ENCODE data around the gene SMNDC1.

The SMNDC1 gene

DNA sequence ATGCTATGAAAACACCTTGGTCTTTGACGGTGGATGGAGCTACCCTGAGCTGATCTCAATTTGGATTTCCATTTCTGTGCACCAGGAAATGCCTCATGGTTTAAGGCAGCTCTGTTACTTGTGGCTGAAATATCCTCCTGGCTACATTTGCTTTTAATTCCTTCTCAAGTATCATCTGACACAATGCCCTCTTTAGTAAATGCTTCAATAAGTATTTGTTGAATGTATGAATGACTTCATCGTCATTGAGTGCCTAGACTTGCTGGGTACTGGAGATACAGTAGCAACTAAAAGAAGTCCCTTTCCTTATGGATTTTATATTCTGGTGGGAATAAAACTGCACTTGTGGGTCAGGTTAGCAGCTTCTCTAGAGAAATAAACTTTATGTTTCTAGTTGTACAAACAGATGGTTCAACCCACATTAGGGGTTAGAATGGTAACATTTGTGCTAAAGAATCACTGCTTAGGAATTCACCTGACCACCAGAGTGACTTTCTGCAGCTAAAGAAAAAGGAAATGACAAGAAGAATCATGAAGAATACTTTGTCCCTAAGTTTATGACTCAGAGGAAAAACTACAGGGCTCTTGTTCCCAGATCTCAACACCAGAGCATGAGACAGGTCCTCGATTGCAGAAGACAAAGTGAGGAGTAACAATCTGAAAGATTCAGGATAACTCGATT, 21.8 kb upstream of the SMNDC1 start:
- DNase-seq, result no peak

DNA sequence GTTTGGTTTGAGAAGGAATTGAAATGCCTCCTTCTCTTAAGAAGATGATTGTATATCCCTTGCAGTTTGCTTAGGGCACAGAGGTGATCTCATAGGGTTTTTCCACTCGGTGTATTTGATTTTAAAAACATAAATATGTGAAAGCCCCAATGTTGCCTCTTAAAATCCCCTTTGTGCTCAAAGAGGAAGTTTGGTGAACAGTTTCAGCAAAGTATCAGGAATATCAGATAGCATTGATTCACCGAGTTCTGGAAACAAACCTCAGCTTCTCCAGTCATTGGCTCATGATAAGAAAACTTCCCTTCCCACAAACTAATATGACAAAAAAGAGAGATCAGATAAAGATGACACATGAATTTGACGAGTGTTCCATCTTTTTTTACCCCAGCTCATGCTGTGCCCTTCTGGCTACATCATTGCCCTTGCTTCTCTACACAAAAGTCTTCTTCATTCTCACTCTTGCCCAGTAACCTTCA, 20.1 kb upstream of the SMNDC1 start:
- DNase-seq, result no peak

DNA sequence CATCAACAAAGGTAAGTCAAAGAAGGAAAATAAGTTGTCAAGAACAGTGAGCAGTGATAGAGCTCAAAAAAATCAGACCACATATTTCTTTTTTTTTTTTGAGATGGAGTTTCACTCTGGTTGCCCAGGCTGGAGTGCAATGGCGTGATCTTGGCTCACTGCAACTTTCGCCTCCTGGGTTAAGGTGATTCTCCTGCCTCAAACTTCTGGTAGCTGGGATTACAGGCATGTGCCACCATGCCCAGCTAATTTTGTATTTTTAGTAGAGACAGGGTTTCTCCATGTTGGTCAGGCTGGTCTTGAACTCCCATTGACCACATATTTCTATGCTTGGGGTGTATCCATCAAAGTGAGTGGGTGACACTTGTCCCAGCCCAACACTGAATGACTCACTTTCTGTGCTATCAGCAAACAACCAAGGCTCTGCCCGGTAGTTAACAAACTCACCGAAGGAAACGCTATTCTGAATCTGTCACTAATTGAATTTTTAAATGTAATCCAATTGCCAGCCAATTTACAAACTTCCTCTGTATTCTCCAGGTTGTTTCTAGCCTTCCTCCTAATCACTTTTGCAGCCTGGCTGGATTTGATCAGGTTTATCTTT, 19.6 kb upstream of the SMNDC1 start:
- DNase-seq, result no peak

DNA sequence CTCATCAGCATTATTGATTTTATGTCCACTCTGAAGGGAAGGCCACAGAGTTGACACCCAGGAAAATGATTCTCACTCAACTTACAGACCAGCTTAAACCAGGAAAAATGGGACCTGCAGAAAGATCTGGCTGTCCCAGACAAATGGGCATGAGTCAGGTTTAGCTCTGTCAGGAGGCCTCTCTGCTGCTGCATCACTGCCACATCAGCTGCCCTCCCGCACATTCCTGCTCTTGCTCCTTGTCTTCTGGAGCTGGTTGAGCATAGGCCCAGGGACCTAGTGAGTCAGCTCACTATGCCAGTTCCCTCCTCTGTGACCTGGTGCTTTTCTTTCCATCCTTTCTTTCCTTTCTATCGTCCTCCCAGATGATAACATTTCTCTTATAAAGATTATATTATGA, 18.8 kb upstream of the SMNDC1 start:
- DNase-seq, result no peak

DNA sequence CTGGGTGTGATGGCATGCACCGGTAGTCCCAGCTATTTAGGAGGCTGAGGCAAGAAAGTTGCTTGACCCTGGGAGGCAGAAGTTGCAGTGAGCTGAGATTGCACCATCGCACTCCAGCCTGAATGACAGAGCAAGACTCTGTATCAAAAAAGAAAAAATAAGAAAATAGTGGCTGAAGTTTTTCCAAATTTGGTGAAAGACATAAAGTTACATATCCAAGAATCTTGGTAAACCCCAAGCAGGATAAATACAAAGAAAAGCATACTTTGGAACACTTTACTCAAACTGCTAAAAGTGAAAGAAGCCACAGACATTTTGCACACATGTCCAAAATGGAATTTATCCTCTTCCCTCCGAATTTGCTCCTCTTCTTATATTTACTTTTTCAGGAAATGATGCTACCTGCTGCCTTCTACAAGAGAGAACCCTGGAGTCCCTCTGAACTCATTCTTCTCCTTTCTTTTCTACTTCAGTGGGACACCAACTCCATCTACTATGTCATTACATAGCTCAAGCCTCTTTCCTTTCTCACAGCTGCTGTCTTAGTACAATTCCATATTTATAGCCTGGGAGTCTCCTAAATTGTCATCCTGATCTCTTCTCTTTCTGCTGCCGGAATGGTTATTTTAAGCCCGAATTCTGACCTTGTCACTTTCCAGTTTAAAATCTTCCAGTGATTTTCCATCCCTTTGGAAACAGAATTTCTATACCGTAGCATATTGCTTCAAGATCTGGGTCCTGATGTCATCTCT, 17.3 kb upstream of the SMNDC1 start:
- DNase-seq, result no peak

DNA sequence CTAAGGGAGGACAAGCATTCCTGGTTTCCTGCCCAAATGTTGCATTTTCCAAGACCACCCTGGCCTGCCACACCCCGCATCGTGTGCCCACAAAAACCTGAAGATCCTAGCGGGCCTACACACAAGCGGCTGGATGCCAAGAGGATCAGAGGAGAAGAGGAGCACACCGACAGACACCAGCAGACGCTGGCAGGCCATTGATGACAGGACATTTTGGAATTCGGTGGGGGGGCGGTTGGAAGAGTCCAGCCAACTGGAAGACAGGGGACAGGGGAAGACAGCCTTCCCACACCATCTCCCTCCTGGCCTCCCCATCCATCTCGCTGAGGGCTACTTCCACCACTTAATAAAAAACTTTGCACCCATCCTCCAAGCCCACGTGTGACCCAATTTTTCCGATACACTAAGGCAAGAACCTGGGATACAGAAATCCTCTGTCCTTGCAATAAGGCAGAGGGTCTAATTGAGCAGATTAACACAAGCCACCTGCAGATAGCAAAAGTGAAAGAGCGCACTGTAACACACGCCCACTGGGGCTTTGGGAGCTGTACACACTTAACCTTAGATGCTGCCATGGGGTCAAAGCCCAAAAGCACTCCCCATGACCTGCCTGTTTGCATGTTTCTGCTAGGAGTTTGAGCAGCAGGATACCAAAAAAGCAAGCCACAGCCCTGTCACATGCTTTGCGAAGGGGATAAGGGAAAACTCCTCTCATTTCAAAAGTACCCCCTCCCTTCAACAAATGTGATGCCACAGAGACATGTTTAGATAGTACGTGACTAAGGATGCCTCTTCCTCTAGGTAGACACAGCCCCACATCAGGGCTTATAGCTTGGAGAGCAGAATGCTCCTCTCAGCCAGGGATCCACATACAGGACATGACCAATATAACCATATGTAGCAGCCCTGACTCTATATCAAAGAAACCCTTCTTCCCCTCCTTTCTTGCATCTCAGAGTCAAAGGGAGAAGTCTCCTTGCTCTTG, 13.4 kb upstream of the SMNDC1 start:
- no peak for DNase-seq

DNA sequence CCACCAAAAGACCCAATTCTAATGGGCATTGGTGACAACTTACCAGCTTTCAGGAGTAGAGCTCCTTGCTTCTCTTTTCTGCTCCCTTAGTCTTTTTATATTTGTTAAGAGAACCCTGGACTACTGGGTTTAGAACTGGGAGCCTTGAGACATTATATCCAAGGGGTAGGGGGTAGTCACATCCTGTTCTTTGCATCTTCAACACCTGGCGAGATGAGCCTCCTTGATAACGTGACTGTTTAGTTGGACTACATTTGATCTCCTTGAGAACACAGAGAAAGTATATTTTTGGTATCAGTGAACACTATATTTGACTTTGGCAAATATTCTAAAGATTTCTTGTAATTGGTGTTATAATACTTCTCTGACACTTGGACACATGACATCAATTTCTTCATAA, 9.0 kb upstream of the SMNDC1 start:
- no peak for DNase-seq

DNA sequence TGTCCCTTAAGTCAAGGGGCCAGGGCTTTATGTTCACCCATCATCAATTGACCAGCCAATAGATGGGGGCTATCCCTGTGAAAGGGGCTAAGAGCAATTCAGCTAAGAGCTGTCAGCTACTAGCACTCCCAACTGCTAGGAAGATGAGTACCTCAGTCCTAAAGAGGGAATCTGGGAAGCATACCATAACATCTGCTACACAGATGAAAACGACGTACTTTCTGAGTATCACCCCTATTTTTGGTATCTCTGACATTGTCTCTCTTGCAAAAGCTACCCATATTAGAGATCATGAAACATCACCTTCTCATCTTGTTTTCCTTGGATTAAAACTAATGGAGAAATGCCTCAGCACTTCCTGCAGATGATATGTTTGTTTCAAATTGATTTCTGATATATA, 7.5 kb upstream of the SMNDC1 start:
- no peak for DNase-seq

DNA sequence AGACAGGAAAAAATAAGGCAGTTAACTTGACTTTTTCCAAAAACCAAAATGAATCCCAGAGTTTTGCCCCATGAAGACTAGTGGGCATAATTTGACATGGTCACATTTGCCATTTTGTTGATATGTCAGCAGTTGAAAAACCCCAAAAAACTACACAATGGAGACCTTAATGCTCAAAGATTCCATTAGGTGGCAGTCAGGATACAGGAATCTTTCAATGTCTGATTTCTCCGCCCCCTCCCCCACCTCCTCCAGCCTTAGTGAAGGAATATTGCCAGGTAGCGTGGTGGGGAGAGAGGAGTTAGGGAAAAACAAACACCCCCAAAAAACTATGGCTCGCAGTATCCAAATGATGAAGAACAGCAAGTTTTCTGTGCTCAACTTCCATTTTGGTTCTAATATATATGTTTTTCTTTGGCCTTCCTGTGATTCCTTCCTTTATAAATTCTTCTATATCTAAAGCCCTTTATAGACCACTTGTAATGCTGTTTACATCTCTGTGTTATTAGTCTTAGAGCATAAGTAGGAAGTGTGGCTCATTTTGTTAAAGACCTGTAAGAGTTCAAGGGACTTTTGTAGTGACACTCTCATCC, 6.7 kb upstream of the SMNDC1 start:
- peak; percentile 35 for DNase-seq

DNA sequence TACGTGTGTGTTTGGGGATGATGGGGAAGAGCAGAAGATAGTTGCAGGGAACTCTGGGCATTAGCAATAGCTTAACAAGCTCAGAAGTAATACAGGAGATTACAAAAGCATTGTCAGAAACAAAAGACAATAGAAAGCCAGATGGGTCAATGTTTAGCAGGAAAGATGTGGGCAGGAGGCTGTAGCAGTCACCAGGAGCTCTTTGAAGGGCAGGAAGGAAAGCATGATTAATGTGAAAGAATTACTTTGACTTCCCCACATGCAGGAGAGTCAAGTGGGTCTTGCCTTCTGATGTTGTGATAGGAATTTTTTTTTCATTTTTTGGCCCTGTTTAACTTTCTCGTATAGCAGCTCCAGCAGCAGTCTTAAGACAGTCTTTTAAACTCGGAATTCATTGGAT, 6.0 kb upstream of the SMNDC1 start:
- DNase-seq, result no peak

DNA sequence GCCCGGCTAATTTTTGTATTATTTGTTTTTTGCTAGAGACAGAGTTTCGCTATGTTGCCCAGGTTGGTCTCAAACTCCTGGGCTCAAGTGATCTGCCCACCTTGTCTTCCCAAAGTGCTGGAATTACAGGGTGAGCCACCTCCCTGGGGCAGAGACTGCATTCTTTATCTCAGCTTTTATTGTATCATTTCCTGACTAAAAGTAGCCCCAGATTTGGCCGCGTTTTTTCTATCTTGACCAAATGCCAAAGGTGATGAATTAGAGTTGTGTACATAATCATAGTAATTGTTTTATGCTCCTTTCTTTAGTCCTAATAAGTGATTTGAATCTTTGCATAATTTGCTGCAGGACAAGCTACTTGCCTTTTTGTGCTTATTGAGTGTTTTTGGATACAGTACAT, 3.1 kb upstream of the SMNDC1 start:
- no peak for DNase-seq

DNA sequence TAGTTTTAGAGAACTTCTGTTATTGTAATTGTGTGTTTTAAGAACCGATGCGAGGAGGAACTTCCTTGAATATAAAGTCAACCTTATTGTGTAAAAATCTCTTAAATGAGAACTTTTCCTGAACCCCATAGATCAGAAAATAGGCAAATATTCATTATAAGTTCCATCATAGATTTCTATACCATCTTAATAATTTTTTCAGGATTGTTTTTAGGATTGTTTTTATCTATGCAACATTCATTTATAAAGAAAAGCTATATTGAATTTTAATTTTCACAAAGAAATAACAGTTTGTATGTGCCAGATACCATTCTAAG, 1.7 kb upstream of the SMNDC1 start:
- DNase-seq, result no peak

DNA sequence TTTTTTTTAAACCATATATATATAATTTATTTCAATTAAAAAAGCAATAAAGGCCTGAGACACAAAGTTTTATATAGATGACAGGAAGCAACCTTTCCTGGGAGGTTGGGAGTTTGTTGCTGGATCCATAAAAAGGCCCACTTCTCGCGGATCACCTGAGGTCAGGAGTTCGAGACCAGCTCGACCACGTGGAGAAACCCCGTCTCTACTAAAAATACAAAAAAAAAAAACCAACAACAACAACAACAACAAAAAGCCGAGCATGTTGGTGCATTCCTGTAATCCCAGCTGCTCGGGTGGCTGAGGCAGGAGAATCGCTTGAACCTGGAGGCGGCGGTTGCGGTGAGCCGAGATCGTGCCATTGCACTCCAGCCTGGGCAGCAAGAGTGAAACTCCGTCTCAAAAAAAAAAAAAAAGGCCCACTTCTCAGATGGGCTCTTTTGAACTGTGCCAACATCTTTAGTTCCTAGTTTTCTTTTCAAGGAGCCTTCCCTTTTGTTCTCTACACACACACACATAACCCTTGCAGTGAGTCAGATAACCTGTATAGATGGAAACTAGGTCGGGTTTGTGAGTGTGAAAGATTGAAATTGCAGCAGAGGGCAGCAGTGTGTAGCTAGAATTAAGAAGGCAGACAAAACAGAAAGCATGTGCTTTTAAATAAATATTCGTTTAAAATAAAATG, 1.2 kb upstream of the SMNDC1 start:
- DNase-seq, result peak; percentile 18

DNA sequence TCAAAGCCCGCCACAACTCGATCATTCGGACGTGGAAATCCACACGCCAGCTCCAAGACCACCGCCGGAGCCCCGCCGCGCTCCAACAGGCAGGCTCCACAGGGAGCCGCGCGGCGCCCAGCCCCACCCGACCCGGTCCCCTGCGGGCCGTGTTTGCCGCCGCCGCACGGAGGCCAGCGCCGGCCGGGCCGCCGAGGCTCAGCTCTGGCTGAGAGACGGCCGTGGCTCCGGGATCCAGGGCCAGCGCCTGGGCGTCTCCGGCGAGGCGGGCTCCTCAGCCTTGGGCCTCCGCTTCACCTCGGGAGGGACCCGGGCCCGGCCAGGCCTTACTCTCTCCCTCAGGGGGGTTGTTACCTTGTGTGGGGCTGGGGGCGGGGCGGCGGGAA, 333 bp downstream of the SMNDC1 start:
- no peak for DNase-seq

DNA sequence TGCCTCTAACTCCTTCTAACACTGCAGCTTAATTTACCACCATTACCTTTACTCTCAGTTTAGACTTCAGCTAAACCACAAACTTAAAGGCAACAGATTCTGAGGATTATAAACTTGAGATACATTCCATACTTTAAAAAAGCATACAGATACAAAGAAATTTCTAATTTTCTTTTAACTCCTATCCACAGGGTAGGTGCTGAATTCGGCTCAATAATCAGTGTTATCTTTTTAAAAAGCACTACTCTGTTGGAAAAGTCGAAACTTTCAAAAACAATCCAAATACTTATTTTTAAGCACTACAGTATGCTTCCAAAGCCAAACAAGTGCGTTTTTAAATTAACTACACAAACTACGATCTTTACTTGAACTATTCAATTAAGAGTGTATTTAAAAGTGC, 1.0 kb downstream of the SMNDC1 start:
- DNase-seq, result no peak

DNA sequence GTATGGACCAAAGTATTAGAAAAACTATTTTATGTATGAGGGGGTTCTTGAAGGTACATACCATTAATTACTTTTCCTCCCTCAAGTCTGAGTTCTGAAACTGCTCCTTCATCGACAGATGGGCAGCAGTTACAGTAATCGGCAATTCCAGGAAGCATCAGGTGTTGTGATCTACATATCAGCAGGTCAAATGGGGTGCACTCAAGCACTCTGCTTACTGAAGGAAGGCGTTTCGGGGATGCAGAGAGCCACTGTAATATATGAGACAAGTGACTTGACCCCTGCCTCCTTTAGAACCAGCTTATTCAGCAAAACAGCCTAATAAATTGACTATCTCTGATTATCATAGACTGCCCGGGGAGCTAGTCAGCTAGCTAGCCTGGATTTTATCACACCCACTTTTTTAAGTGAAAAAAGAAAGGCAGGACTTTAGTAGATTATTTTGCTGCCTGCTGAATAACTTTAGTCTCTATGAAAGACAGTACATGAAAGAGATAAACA, 4.2 kb downstream of the SMNDC1 start:
- DNase-seq, result no peak

DNA sequence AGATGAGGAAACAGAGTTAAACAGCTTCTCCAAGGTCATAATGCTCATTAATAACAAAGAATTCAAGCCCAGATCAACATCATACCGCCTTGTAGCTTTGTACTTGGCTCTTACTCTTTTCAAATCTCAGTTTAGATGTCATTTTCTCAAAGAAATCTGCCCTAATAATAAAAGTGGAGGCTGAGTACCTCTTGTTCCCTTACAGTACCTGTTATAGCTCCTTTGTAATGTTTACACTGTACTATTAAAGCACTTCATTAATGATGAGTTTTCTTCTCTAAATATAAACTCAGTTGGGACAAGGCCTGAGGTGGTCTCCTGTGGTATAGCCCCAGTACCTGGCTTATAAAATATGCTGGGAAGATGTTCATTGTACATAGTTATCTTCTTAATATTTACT, 7.8 kb downstream of the SMNDC1 start:
- no peak for DNase-seq

DNA sequence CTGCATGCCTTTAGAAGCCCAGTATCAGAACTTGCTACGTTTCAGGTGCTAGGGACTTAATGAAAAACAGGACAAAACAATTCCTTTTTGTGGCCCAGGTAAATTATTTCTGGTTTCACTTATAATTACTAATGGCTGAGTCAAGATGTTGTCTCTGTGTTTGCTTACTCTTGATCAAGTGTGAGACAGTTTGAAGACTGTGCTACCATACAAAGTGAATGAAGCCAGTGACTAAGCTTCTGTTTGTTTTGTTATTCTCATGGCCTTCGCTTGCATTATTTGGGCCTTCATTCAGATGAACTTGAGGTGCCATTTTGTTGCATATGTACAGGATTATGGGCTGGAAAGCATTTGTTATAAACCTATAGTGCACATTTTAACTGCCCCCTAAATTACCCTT, 17.9 kb downstream of the SMNDC1 start:
- no peak for DNase-seq

DNA sequence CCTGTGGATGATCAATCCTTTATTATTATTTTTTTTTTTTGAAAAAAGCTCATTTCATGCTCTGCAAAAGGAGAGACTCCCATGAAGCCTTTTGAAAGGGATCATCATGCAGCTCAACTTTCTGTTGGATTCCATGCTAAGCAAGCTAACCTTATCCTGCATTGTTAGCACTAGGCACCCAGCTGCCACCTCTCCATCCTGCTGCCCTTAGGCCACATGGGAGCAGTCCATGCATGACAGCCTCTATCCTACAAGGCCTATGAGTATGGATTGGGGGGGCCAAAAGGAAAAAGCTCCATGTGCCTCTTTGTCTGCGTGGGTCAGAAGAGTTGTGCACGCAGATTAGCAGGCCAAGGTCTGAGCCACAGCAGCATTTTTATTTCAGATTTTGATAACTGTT, 19.2 kb downstream of the SMNDC1 start:
- DNase-seq, result no peak

DNA sequence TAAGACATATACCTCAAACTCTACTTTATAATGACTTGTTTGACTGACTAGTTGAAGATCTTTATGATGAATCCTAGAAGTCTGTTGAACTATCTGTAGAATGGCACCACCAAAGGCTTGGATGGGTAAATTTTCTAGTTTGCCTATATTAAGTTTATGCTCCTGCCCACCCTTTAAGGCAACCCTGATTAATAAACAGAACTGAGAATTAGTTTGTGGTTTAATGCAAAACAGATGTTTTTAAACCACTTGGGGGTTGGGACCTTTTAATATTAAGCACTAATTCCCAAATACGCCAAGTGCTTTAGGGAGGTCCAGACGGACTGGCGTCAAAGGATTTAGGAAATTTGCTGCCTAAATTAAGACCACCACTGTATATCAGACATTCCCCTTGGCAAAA, 20.5 kb downstream of the SMNDC1 start:
- DNase-seq, result no peak

DNA sequence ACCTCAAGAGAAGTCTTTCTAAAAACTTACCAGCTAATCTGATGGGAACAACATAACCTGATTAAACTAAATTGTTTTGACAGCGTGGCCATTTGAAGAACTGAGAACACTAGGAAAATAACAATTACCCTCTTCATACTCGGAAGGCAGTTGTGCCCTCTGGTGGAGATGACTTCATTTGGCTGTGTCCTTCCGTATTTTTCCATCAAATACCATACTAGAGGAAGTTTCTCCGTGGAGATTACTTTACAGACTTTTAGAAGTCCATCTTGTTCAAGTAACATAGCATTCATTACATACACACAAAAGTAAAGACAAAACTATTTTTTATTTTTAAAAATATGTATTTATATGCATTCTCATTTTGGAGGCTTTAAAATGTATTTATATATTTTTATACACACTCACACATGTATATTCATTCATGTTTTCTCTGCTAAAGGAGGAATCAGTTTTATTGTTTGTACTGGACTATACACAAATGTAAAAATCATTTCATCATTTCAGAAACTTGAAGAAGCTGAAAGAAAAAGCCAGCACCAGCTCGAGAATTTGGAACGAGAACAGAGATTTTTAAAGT, 25.2 kb downstream of the SMNDC1 start:
- DNase-seq, result peak; percentile 25

All from stimulated activated CD4-positive, alpha-beta T cell treated with anti-CD3 and anti-CD28 coated beads, Interleukin-4, amount 100 ng/mL, for 1 hour (primary cell).